GM20000 (cell line): Measurements from ENCODE around the gene FOXD3.

ENCODE experiments used
- DNase-seq: peaks from one replicate; pipeline ENCODE4 v3.0.0; 2012; ENCODE audit warnings: low spot score
- CTCF ChIP-seq: IDR thresholded peaks from 2 replicates; pipeline ENCODE4 v1.5.1; 2012; ENCODE audit warnings: mild to moderate bottlenecking, control low read depth; ENCODE audit errors: extremely low read depth, missing control alignments

The FOXD3 gene

GRCh38 chr1:63321785-63322113 lies 618 bp upstream of the FOXD3 start:
- TF ChIP-seq CTCF: no peak
- DNase-seq: no peak

GRCh38 chr1:63322944-63323864 lies 837 bp downstream of the FOXD3 start:
- peak; percentile 68 for DNase-seq
- TF ChIP-seq CTCF: no peak

- TF ChIP-seq CTCF: no peak
- DNase-seq: peak; percentile 17
These were observed 1.8 kb downstream of the FOXD3 start for GRCh38 chr1:63323865-63324778.

GRCh38 chr1:63324779-63325119 lies 2.4 kb downstream of the FOXD3 start:
- no peak for DNase-seq
- no peak for TF ChIP-seq CTCF

GRCh38 chr1:63325279-63325985 lies 3.1 kb downstream of the FOXD3 start:
- DNase-seq: peak; percentile 15
- no peak for TF ChIP-seq CTCF

GRCh38 chr1:63326106-63326472 lies 3.7 kb downstream of the FOXD3 start:
- no peak for TF ChIP-seq CTCF
- no peak for DNase-seq
